HG02763 (cell line): ENCODE data around the gene CARD8.

Experiments
- ATAC-seq: cut with Tn5 transposase; IDR thresholded peaks from one replicate; pipeline ENCODE4 v1.9.1; 2021; ENCODE audit warnings: mild to moderate bottlenecking, moderate library complexity; ENCODE audit not compliant: unreplicated experiment

Gene CARD8

DNA sequence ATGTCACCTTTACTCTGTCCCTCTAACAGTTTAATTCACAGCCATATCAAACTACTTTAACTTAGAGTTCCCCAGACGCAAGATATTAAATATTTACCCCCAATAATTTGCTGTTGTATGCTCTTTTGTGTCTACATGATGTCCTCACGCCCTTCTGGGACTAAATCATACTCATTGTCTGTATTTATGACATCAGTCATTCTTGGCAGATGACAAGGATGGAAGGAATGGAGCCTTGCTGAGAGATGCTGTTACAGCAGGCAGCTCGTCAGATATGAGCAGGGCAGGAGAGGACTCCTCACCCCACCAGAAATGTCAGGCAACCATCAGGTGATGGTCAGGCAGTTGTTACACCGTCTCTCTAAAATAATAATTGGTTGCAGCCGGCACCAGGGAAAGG is 41.8 kb downstream of the CARD8 start:
- no peak for ATAC-seq

DNA sequence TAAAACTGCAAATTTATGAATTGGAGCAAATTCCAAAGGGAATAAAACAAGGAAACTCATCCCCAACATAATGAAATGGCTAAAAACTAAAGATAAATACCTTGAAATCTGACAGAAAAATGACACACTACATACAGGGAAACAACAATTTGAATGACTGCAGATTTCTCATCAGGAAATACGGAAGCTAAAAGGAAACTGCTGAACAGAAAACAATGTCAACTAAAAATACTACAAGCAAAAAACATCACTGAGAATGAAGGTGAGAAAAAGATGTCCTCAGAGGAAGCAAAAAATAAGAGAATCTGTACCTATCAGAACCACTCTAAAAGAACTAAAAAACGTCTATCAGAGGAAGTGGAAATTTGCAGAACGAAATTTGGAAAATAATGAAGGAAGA is 45.7 kb downstream of the CARD8 start:
- ATAC-seq = no peak

DNA sequence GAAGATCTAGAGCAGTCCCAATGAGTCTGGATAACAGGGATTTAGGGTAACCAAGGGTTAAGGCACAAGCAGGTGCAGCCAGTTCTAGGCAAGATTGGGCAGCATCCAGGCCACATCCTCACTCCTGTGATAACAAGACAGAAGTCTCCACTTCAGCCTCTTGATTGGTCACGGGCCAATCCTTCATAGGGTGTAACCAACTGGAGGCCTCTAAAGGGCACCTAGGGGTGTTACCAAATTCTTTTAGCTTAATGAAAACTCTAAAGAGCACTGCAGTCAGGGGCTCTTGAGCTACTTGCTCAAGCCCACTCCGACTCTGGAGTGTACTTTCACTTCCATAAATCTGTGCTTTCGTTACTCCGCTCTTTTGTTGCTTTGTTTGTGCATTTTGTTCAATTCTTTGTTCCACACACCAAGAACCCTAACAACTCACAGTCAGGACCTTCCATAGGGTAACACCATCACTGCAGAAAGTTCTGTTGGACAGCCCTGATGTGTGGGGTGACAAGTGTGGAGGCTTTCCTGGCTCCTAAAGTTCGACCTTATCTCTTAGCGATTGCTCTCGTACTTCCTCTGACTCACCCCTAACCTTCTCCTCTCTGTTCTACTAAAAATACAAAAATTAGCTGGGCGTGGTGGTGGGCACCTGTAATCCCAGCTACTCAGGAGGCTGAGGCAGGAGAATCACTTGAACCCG is 49.2 kb downstream of the CARD8 start:
- ATAC-seq = no peak

DNA sequence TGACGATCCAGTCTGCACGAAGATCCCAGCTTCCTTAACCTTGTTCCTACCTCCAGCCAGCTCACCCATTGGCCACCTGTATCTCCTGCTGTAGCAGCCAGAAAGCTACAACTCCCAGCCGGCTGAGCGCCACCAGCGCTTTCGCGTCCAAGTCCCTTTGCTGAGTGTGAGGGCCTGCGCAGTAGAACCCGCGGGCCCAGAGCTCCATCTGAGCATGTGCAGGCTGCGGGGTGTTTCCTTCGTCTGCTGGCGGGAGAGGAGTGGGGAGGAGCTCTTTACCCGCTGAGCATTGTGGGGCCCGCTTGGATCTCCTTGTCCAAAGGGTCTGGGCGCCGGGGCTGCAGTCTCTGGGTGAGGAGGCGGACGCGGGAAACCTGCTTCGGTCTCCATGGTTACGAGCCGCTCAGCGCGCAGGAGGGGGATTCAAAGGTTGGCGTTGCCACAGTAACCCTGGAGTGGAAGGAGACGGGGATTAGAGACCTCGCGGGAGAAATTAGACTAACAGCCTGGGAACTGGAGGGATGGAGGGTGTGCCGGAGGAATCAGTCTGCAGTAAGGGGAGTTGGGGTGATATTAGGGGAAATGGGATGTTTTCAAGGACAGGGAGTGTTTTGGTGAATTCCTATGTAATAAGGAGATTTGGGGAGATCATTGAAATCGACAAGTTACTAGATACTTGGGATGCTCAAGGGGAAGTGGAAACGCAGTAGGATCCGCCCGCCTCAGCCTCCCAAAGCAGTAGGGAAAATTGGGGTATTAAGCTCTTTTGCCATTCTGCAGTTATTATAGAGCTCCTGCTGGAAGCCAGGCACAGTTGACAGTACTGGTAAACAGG is 51.7 kb downstream of the CARD8 start:
- peak; percentile 92 for ATAC-seq

DNA sequence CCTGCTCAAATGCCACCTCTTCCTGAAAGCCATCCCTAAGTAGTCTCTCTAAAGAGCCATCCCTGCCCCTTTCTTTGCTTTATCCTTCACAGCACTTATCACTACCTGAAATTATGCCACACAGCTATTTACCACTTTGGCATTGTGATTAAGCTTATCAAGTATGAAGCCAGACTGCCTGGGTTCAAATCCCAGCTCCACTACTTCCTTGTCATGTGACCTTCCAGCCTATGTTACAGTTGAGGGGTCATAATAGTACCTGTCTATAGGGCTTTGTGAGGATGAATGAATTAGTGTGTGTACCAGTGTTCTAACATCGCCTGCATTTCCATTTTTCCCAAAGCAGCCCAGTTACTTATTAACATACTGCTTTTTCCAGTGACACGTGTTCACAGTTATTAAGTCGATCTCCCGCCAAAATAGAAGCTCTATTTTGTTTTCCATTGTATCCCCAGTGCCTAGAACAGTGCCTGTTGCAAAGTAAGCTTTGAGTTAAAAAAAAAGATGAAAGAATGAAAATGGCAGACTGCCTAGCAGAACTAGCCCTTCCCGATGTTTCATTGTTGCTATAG is 52.4 kb downstream of the CARD8 start:
- ATAC-seq = no peak

DNA sequence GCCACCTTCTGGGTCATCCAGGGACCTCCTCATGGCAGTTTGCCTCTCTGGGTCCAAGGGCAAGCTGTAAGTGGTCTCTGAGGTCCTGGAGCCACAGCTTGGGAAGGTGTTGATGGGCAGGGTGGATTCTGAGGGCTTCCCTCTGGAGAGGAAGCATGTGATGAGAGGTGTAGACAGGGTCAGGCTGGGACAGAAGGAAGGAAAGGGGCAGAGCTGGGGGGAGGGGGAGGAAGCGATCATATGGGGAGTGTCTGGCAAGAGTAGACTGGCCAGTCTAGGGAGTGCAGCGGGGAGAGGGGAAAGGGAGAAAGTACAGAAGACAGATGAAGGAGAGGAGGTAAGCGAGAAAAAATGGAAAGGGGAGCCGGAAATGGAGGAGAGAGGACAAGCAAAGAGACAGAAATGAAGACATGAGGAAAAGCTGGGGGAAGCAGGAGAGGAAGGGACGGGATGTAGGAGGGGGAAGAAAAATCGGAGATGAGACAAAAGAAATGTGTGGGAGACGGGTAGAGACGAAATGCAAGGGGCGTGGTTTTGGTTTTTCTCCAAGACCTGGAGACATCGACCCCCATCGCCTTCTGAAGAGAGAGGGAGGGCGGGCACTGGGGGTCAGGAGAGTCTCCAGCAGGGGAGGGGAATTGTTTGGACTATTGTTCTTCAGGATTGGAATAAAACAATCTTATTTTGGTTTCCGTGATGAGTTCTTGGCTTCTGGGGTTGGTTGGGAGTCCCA is 58.6 kb downstream of the CARD8 start:
- ATAC-seq = no peak

DNA sequence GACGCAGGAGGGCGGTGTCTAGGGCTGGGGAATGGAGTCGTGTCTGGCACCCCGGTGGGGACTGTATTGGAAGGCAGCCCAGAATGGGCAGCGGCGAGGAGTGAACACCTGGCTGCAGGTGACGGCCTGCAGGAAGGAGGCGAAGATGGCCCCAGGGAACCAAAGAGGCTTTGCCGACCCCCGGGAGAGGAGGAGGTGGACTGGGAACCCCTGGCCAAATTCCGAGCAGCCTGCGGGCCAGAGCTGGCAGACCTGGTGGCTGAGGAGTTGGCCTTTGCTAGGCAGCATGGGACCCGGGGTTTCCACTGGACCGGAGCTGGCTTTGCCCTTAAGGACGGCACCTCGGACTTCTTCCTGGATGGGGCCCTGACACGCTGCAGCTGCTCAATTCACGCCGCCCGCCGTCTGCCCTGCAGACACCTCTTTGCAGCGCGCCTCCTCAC is 59.4 kb downstream of the CARD8 start:
- ATAC-seq = no peak

DNA sequence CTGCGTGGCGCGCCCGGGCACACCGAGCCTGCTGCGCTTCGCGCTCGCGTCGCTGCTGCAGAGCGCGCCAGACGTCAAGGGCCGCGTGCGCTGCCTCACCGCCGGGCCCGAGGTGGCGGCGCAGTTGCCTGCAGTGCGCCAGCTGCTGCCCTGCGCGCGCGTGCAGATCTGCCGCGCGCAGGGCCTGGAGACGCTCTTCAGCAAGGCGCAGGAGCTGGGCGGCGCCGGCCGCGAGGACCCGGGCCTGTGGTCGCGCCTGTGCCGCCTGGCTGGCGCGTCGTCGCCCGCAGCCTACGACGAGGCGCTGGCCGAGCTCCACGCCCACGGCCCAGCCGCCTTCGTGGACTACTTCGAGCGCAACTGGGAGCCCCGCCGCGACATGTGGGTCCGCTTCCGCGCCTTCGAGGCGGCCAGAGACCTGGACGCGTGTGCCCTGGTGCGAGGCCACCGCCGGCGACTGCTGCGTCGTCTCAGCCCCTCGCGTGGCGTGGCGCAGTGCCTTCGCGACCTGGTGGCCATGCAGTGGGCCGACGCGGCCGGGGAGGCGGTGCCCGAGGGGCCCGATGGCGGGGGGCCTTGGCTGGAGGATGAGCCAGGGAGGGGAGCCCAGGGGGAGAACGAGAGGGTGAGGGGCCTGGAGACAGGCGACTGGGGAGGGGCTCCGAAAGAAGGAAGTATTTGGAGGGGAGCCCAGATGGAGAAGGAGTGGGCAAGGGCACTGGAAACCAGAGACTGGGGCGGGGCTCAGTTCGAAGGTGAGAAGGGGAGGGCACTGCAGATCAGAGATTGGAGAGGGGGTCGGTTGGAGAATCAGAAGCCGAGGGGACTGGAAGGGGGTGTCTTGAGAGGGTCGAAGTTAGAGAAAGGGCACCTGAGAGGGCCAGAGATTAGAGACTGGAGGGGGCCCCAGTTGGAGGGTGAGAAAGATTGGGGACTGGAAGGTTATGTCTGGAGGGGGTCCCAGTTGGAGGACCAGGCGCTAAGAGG is 60.6 kb downstream of the CARD8 start:
- ATAC-seq = no peak

DNA sequence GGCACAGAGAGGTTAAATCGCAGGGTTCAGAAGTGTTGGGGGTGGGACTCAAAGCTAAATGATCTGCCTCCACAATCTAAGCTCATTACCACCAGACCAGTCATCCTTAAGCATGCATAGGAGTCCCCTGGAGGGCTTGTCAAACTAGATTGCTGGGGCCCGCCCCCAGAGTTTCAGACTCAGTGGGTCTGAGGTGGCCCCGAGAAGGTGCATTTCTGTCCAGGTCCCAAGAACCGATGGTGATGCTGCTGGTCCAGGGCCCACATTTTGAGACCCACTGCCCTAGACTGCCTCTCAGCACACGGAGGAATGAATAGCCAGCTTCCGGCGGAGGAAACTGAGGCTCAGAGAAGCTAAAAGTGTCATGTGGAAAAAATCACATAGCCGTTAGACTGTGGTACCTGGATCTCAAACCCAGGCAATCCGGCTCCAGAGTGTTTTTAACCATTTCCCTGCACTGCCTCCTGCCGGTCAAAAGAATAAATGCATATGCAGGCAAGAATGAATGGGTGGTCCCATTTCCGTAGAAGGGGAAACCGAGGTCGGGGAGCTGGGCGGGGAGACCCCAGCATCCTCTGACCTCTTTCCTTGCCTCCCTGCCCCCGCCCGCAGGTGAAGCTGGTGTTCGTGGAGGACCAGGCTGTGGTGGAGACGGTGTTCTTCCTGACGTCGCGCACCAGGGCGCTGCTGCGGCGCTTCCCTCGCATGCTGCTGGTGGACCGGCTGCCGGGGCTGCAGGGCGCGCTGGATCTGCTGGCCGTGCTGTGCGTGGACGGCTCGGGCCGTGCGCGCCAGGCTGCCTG is 61.5 kb downstream of the CARD8 start:
- no peak for ATAC-seq

DNA sequence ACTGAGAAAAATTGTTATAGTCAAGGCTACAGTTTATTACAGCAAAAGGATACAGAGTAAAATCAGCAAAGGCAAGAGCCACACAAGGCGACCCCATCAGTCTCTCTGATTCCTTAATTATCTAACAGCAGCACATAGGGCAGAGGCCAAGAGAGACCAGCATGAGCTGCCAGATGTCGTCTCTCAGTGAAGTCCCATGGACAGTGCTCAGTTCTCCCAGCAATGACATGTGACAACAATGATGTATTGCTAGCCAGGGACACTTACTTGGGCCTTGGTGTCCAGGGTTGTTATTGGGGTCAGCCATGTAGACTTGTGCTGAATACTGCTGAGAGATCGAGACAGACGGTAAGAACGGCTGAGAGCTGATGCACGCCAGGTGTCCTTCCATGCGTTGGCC is 63.0 kb downstream of the CARD8 start:
- ATAC-seq = no peak

DNA sequence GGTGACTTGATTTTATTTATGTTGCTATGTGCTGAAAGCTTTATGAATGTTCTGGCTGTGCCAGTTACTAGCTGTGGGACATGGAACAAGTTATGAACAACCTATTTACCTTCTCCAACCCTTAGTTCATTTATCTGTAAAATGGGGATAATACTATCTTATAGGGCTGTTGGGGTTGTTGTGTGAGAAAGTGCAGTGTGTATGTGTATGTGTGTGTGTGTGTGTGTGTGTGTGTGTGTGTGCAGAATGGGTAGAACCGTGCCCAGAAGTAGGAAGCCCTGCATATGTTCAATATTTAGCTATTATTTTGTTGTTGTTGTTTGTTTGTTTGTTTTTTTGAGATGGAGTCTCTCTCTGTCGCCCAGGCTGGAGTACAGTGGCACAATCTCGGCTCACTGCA is 64.8 kb downstream of the CARD8 start:
- ATAC-seq = no peak

DNA sequence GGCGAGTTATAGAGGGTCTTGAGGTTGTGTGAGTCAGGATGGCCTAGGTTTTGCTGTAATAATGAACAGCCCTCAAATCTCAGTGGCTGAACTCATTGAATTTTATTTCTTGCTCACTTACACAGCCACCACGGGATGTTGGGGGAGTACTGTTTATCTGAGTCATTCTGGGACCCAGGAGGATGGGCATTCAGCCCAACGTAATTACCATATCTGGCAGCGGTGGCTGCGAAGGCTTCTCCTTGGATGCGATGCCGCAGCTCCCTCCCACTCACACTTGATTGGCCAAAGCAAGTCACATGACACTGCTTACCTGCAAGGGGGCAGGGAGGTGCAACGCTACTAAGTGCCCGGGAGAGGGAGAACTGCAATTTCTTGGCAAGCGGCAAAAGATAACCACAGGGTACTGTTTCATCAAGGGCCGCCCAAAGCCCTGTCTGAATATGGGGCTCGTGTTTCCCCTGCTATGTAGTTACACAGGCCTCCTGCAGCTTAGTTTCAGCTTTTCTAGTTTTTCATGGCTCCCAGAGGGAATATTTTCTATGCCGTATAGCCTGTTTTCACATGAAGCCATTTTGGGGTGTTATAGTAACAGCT is 65.3 kb downstream of the CARD8 start:
- no peak for ATAC-seq

DNA sequence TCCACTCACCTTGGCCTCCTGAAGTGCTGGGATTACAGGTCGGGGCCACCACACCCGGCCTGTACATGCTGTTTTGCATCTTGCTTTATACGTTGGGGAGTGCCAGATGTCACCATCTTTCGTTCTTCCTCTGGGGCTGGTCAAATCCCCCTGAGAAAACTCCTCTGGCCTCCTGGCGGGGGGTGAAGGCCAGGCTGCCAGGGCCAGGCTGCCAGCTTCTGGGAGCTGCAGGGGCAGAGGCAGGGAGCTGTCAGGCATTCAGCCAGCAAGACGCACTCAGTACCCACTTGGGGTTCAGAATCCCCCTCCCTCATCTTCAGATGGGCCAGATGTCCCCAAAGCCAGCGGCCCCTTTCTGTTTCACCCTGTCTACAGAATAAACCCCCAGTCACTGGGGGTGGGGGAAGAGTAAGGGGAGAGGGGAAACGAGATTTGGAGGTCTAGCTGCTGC is 69.1 kb downstream of the CARD8 start:
- peak; percentile 39 for ATAC-seq

DNA sequence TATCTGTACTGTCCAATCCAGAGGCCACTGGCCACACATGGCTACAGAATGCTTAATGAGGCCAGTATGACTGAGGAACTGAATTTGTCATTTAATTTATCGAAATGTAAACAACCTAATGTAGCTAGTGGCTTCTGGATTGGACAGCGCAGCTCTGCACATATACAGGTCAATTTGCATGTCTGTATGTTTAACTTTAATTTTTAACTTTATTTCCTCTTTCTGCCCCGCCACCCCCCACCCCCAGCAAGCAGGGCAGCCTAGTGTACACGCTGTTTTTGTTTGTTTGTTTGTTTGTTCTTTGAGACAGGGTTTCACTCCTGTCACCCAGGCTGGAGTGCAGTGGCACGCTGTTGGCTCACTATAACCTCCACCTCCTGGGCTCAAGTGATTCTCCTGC is 69.7 kb downstream of the CARD8 start:
- ATAC-seq = peak; percentile 46

DNA sequence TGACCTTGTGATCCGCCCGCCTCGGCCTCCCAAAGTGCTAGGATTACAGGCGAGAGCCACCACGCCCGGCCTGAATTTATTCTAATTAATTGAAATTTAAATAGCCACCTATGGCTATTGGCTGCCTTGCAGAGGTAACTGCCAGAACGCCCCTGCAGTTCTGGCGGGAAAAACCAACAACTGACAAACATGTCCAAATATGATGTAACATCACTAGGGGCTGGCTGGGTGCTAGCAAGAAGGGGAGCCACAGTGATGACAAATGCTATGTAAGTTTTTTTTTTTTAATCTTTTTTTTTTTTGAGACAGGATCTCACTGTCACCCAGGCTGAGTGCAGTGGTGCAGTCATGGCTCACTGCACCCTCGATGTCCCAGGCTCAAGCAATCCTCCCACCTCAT is 72.4 kb downstream of the CARD8 start:
- no peak for ATAC-seq

DNA sequence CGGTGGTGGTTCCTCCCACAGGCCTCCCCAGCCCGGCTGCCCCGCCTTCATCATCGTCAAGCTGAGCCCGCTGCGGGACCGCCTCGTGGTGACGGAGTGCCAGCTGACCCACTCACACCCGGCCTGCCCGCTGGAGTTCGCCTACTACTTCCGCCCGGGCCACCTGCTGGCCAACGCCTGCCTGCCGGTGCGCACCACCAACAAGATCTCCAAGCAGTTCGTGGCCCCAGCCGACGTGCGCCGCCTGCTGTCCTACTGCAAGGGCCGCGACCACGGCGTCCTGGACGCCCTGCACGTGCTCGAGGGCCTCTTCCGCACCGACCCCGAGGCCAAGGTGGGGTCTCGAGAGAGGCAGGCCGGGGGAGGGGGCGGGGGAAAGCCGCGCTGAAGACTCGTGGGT is 73.3 kb downstream of the CARD8 start:
- ATAC-seq = no peak

DNA sequence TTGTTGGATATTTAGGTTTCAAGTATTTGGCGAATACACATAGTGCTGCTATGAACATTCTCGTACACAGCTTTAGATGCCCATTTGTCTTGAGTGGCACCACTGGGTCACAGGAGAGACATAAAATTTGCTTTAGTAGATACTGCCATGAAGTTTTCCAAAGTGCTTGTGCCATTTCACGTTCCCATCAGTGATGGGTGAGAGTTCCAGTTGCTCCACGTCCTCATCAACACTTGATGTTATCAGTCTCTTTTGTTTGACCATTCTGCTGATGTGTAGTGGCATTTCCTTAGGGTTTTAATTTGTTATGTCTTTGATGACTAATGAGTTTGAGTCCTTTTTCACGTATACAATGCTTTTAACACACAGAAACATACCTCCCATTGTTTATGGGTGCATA is 74.2 kb downstream of the CARD8 start:
- no peak for ATAC-seq

DNA sequence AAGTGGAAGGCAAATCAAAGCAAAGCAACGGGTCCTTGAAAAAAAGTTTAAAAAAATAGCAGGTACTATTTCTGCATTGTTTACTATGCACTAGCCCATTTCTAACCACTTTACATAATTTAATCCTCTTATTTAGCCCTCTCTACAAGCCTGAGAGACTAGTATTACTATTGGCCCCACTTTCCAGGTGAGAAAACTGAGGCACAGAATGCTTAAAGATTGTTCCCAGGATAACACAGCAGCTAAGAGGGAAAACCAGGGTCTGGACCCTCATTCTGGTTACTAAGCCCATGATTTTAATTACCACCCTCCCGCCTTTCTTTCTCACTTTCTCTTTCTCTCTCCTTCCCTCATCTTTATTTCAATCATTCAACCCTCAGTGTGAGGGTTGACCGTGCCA is 79.5 kb downstream of the CARD8 start:
- ATAC-seq = no peak

DNA sequence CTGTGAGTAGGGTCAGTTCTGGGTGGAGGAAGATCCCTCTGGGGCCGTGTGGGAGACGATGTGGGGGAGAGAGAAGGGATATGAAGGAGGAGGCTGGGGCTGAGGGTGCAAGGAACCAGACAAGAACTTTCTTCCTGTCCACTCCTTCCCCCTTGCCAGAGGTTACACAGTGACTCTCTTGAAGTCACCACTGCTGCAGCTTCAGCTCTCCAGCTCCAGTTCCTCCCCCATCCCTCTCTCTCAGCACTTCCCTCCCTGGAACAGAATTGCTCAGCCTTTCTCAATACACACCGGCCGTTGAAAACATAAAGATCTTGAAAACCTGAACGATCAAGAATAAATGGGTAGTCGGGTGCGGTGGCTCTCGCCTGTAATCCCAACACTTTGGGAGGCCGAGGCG is 80.1 kb downstream of the CARD8 start:
- ATAC-seq = no peak
